SKM-1 (cell line): ENCODE data around the gene LRRN4CL.
"Not testable (repeated sequence)": the region's sequence is repeated elsewhere in the genome, so short reads cannot be mapped to it uniquely, and the experiment has no call there.

Experiments used
- DNase-seq: peaks from one replicate; lab custom pipeline; 2025; ENCODE audit not compliant: unreplicated experiment; lab: John Stamatoyannopoulos, UW

LRRN4CL gene

DNA sequence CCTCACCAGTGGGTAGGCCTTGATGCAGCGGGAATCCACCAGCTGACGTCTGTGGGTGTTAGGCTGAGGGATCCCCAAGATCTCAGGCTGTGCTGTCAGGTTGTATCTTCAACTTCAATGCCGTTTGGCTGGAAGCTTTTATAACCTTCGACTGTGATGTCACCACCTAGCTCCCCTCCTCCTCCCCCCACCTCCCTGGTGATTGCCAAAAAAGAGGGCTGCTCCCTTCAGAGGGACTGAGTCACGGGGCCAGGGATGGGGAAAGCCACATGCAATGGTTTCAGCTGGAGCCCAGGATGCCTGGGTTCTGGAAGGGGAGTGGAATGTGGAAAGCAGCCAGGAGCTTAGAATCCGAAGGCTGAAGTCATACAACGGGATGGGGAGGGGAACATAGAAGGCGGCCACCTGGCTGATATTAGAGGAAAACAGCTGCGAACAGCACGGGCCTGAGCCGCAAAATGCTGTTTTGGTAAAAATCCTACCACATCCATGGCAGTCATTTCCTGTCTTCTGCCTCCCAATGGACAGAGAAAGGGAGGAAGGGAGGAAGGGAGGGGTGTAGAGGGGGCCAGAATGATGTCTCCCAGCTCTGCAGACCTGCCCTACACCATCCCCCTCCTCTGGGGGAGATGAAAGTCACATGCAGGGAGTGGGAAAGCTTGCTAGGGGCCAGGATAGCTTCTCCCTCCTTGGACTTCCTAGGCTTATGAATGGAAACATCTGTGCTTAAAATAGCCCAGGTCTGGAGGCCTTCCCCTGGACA lies at the start of gene LRRN4CL:
LRRN4CL (minus strand) TSS at position 110 of the 763 bp plus-strand sequence. CDS start 1,022 bp downstream, outside the sequence.
- no peak for DNase-seq

DNA sequence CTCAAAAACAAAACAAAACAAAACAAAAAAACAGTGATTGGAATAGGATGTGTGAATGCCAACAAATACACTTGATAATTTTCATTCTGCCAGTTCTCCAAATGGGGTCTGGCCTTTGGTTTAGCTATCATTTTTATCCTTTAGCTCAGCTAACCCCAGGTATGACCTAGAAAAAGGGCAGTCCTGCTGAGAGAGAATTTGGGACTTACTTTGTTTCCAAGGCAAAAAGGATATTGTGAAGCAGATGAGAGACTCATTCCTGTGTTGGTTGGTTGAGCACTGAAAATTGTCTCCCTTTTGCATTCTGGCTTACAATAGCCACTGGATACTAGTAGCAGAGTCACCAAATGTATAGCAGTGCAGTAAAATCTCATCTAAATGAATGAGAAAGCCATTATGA lies 47.9 kb upstream of the LRRN4CL start:
- no peak for DNase-seq

DNA sequence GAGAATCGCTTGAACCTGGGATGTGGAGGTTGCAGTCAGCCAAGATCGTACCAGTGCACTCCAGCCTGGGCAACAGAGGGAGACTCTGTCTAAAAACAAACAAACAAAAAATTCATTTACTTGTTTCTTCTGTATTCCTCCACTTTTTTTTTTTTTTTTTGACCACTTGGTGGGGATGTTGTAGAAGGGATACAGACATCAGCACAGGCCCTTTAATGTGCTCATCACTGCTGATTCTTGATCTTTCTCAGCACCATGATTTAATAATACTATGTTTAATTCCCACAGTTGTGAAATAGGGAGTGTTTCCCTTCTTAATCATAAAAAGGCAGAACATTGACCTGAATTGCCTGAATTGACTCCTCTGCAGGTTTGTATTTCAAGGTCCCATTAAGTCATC lies 43.5 kb upstream of the LRRN4CL start:
- DNase-seq, result no peak

DNA sequence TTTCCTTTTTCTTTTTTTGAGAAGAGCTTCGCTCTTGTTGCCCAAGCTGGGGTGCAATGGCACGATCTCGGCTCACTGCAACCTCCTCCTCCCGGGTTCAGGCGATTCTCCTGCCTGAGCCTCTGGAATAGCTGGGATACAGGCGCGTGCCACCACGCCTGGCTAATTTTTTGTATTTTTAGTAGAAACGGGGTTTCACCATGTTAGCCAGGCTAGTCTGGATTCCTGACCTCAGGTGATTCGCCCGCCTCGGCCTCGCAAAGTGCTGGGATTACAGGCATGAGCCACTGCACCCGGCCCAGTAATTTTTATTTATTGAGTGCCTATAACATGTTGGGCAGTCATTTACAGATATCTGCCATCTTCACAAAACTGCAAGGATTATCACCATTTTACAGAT lies 40.7 kb upstream of the LRRN4CL start:
- not testable (repeated sequence) for DNase-seq

DNA sequence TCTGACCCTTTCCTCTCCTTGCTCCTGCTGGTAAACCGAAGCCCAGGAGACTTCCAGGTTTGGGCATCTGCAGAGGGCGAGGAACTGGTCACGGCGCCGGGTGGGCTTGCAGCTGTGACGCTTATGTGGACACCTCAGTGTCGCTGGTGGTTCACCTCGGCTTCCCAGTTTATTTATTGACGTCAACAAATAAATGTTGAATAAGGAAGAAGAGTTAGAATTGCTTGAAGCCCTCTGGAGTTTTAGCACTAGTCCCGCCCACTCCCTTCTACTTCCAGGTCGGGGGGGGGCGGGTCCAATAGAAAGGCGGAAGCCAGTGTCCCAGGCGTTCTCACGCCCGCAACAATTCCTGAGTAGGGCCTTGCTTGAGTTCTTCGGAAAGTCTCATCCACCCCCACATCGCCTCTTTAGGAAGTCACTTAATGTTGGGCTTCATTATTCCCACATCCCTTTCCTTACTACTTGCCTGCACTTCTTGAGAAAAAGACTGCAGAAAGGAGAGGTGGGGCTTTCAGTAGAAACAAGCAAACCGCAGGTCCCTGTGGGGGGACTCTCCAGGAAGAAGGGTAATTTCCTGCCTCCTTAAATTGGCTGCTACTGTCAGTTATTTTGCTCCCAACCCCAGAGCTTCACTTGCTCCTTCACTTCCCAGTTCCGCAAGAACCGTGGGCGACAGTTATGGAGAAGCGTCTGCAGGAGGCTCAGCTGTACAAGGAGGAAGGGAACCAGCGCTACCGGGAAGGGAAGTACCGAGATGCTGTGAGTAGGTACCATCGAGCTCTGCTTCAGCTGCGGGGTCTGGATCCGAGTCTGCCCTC lies 39.0 kb upstream of the LRRN4CL start, which contains the start of gene TTC9C:
TTC9C (plus strand) TSS at position 316 of the 818 bp plus-strand sequence; CDS start at position 679, 363 bp downstream.
- peak; percentile 70 for DNase-seq

DNA sequence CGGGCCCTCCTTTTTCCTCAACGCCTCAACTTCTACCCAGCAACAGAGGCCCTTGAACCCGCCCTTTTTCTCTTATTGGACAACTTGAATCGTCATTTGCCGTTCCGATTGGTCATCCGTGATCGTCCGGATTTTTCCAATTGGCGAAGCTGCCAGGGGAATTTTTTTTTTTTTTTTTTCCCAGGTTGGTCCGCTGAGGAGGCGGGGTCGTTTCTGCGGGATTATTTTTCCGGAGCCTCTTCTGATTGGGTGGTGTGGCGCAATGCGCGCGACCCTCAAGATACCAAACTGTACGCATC lies 38.5 kb upstream of the LRRN4CL start:
- DNase-seq, result peak; percentile 97

DNA sequence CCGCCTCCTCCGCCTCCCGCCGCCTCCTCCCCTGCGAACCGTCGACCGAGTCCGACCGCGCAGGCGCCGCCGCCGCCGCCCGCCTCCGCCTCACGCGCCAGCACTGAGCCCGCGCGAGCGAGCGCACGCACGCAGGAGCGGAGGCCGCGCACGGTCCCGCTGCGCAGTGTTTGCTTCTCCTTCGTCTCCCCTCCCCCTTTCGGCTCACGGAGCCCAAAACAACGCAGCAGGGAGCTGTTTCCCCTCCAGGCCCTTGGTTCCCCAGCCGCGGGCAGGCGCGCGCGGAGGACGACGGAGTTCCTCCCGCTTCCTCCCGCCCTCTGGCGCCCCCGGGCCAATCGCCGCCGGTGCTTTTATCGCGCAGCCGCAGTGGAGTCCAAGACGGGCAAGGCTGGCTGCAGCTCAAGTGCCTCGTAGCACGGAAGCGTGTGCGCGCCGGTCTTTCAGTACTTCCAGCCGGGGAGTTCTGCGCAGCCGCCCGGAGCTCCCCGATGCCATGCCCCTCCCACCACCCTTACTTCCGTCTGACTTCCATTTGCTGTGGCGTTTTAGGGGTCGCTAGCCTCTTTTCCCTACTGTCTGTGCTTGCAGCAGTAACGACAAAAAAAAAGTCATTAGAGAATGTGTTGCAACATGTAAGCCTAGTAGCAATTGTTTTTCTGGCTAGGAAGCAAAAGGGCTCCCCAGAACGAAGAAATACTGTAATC lies 38.0 kb upstream of the LRRN4CL start, which contains the start of gene HNRNPUL2:
HNRNPUL2 (minus strand) TSS at position 293 of the 707 bp plus-strand sequence. CDS start 301 bp downstream, outside the sequence.
- peak; percentile 99 for DNase-seq

DNA sequence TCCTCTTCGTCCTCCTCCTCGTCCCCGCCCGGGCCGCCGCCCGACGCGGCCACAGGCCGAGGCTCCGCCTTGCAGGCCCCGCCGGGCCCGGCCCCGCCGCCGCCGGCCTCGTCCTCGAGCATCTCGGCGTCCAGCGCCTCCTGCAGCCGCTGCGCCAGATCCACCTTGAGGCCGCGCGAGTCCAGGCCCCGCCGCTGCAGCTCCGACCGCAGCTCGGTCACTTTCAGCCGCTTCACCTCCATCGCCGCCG lies 37.5 kb upstream of the LRRN4CL start:
- DNase-seq, result no peak

DNA sequence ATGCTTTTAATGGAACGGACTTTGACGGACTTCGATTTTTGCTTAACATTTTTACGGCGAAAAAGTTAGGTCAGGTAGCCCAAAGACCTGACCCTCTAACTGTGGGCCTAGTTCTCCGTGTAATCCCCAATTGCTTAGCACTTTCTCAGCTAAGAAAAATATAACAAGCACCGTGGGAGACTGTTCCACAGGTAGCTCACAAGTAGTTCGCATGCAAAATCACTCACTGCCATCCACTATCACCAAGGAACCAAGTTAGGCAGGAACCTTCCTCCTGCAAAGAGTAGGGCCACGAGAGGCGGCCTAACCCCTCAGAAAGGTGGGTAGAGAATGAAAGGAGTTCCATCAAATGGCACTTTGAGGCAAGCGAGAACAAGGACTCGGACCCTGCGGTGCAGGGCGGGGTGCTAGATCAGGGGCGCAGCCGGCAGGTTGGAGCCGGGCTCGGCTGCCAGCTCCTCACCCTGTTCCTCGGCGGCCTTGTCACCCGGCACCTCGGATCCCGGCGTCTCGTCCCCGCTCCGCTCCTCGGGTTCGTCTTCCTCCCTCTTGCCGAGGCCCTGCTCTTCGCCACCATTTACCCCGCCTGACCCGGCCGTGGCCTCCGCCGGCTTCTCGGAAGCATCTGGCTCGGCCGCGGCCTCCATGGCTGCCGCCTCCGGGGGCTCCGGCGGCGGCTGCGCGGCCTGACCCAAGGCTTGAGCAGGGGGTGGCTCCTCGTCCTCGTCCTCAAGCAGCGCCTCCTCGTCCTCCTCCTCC lies 37.0 kb upstream of the LRRN4CL start:
- DNase-seq, result no peak

DNA sequence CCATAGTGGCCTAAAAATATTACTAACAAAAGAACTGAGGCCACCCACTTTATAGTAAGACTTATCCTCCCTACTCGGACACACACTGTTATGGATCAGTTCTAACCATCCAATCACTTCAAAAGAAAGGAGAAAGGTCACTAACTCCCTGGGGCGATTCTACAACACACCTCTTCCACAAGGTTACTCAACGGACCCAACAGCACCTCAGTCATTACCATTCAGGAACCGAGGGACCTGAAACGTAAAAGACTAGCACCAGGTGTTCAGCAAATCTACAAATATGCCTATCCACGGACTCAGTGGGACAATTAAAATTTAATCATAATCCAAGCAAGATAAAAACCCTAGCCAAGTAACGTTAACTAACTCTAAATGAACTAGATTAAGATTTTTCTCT lies 36.3 kb upstream of the LRRN4CL start:
- DNase-seq, result no peak

DNA sequence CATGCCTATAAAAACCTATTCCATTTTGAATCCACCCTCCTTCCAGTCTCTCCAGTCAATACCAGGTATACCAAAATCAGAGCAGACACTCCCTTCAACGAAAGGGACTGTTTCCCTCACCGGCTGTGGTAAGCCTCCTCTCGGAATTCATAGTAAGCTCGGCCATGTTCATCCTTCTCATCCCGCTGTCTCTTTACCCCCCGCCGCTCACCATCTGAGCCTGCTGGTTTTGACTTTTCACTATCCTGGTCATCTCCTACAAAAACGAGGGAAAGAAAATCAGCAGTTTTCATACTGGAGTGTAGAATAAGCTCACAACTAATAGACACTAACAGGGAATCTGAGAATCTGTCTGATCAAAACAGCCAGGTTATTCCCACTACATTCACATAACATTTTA lies 34.8 kb upstream of the LRRN4CL start:
- no peak for DNase-seq

DNA sequence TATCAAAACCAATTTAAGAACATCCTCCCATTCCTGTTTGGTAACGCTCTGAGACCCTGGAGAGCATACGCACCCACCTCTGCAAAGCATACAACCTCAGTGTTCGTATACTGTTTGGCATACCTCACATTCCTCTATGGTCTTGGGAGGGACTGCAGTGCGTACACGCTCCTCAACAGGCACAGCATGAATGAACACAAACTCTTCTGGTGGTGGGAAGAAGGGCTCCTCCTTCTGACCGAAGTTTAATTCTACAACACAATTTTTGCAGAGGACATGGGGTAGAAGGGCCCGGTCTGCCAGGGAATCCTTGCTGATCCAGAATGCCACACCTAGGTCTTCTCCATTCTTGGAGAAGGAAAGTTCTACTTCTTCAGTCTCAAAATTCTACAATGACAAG lies 32.7 kb upstream of the LRRN4CL start:
- DNase-seq, result no peak

DNA sequence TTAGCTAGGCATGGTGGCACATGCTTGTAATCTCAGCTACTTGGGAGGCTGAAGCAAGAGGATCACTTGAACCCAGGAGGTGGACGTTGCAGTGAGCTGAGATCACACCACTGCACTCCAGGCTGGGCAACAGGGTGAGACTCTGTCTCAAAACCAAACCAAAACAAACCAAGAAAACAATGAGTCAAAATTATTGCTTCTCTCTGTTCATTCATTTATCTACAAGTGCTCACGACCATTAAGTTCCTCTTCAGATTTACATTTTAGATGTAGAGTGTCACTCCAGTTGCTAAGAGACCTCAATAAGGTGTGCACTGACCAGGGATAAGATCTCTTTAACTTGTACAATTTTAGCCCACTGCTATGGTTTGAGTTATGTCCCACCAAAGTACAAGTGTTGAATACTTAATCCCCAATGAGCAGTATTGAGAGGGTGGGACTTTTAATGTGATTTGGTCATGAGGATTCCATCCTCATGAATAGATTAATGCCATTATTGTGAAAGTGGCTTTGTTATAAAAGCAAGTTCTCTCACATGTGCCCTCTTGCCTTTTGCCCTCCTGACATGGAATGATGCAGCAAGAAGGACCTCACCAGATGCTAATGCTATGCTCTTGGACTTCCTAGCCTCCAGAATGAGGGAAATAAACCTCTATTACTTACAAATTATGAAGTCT lies 30.1 kb upstream of the LRRN4CL start:
- no peak for DNase-seq

DNA sequence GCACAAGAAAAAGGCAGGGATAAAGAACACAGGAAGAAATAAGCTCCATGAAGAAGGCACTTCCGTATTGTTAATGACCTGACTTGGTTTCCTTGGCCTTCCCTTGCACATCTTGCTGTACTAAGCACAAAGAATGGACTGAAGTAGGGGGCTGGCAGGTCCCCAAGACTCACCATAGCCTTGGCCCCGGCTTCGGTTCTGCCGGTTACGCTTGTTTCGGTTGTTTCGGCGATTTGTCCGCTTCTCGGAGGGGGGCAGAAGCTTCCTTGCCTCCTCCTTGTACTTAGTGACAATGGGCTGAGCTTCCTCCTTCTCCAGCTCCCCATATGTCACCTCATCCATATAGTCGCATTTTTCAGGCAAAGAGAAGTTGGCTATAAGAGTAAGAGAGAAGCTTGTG lies 27.5 kb upstream of the LRRN4CL start:
- DNase-seq, result no peak

DNA sequence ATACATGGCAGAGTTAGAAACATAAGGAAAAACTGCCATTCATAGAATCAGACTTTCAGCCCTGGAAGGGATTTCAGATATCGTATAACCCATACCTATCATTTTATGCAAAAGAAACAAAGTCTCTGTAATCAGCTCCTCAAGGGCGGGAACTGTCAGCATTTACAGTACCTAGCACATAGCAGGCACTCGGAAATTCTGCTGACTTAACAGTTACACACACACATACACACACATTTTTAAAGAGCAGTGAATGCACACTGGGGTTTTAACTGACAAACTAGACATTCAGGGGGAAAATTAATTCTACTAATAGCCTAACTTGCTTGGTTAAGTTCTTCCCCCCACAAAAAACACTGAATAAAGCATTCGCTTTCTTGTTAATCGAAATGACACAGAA lies 26.9 kb upstream of the LRRN4CL start:
- DNase-seq, result no peak

DNA sequence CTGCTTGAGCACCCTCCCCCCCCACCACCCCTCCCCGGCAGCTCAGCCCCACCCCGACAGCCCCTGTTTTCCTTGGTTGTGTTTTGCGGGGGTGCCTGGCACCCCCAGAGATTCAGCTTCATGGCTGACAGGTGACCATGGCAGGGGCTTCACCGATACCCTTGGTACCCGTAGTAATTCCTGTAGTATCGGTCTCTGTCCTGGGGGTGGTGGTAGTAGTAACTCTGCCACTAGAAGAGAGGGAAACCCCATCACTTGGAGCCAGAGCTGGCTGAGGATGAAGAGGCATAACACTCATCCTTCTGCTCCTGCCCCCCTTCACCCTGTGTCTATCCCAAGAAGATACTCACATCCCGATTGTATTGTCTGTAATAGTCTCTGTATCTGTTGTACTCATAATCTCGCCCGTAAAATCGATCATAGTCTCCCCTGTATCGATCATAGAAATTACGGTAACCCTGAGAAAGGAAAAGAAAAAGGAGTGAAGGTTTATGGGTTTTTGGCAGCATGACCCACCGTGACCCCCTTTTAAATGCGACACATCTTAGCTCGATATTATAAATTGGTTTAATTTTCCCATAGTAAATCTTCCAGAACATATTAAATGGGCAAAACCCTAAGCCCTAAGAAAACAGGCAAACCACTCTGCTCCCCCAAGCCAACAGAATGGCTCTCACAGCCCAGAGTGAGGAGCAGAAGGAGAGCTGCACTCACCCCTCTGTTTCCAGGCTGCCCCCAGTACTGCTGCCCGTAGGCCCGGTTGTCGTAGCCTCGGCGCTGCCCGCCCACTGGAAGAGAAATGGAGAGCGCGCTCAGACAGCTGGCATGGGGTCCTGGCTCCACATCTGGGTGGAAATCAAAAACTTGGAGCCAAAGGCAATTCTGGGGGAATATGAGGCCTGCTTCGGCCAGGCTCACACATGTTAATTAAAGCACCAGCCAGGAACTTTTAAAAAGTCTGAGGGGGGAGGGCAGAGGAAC lies 26.1 kb upstream of the LRRN4CL start:
- DNase-seq, result no peak

DNA sequence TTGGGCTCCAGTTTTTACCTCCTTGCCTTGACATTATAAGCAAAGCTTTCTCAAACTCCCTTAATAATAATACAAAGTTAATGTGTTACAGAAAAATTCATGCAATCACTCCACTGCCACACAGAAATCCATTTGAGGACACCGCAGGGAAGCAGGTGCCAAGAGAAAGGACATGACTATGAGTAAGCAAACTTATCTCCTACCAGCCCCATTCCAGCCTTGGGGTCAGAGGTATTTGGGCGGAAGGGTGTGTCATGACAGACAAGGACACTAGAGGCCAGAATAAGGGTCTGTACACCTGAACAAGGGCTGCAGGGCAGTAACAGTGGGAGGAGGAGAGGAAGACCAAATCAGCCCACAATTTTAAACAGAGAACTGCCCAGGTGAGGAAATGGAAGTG lies 24.0 kb upstream of the LRRN4CL start:
- no peak for DNase-seq

DNA sequence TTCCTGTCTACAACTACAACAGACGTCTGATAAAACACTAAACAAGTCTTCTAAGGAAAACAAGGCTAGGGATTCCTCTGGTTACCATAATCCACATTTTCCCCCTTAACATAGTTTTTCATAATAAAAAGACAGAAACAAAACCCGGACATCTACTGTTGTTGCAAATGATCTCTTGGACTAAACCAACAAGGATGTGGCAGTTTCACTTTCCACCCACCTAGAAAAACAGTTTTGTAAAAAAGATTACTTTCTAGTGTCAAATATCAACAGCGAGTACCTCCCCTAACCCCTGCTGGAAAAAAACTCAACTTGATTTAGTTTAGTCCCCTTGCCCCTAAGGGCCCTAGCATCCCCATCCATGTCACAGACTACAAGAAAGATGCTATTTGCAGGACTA lies 23.5 kb upstream of the LRRN4CL start:
- DNase-seq, result no peak

DNA sequence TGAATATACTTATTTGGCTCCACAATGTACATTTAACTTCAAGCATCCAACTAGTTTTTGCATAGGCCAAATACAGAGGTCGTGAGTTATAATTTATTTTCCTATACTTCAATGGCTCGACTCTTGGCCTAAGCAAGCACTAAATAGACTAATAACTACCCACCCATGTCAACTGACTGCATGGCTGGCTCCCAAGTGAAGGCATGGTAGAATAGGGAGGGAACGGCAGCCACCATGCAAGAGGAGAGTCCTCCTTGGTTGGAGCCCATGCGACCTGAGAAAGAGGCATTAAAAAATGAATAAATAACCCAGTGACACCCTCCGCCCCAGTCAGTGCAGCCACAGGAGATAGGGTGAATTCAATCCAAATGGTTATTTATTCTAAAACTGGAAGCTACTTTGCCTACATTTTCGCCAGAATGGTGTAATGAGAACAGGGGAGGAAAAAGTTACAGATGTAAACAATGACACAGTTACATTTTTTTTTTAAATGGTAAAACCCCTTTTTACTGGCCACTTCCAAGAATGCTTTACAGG lies 23.0 kb upstream of the LRRN4CL start:
- no peak for DNase-seq
